ENCODE results near the gene DCBLD2. TPM values are rescaled to one million over a fixed set of nuclear protein-coding genes. Genes with fewer than 3 reads are reported as not detected.
A peak's percentile ranks its signal among the peaks of the same experiment; 100 is the strongest.

DCBLD2 gene
- total and polyA plus RNA-seq, 2 of the 4 experiments (the other 2 are of a cell fraction): 121 to 196 TPM

- no peak overlapping the region for H2BK15ac ChIP-seq (ENCODE audit: low read depth, low read length)
- H3K27ac ChIP-seq (ENCODE audit: insufficient read depth, low read length): peak overlapping the region; percentile 86
- H3K23ac ChIP-seq (ENCODE audit: low read depth, low read length): peak overlapping the region; percentile 57
- H4K8ac ChIP-seq (ENCODE audit: low read depth in 2 of 2, low read length in 2 of 2): peak overlapping the region in 1 of 2 experiments; percentile 36; a peak in 1 of 4 replicates
- H3K36me3 ChIP-seq (ENCODE audit: control insufficient read depth, insufficient read depth, low read length): no peaks in the 10 kb centered on the region
- 0 out of 2 replicates have a peak overlapping the region, but pooled peaks have one; percentile 51 for H3K56ac ChIP-seq (ENCODE audit: extremely low read depth, insufficient read depth, low read length)
- peaks cover 6 to 19% of the 10 kb centered on the region in 2 experiments for H3K79me1 ChIP-seq (ENCODE audit: low read depth in 1 of 2, low read length in 2 of 2)
- peak overlapping the region; percentile 61 for H3K14ac ChIP-seq (replicated peaks; ENCODE audit: low read depth, low read length)
- peaks cover 12% of the 10 kb centered on the region for H4K20me1 ChIP-seq (ENCODE audit: insufficient read depth, low read length)
- 0% methylated on average over 8 of the region's 26 CpGs; no CpG with 5 or more reads in 1 of the 2 experiments for WGBS, 2 experiments (ENCODE audit: extremely low coverage in 2 of 2, insufficient read length in 1 of 2)
- peak overlapping the region; percentile 76; the same call in 1 of the 2 replicates for H2AK5ac ChIP-seq (ENCODE audit: low read depth, low read length)
- no peak overlapping the region for H2BK20ac ChIP-seq (ENCODE audit: low read depth, low read length)
- peak overlapping the region; percentile 96 for H2AK9ac ChIP-seq (replicated peaks; ENCODE audit: low read depth, low read length, poor library complexity)
- no peak overlapping the region; the same call in 1 of the 2 replicates for H3K18ac ChIP-seq (ENCODE audit: low read depth, low read length)
- peak overlapping the region; percentile 83 for H2BK5ac ChIP-seq (ENCODE audit: low read depth, low read length, poor library complexity, severe bottlenecking)
- in situ Hi-C loops (cut with MboI; ENCODE audit: low sequenced_read_pairs): no loop called here
- H3K9ac ChIP-seq (ENCODE audit: low read depth, low read length): peak overlapping the region; percentile 75
- DNase-seq (peak; percentile 47), ATAC-seq (ENCODE audit: low read depth) (peak; percentile 58)
- POLR2A ChIA-PET (ENCODE audit: unreplicated experiment): no interaction called here
- H3K4me3 ChIP-seq (ENCODE audit: insufficient read depth, low read depth, low read length): peak overlapping the region; percentile 62
- no TSS peak for BruUV-seq (replicated peaks)
- H2BK120ac ChIP-seq (ENCODE audit: low read depth, low read length): peak overlapping the region; percentile 76
- H2AFZ ChIP-seq (replicated peaks; ENCODE audit: low read length, poor library complexity): peak overlapping the region; percentile 93
- H3K4me2 ChIP-seq (ENCODE audit: low read depth, low read length): peak overlapping the region; percentile 92
- TF ChIP-seq MAZ (IDR thresholded peaks at IDR 0.05; ENCODE audit: borderline replicate concordance, low read depth, low read length) (peak; percentile 50; the same call in 1 of the 2 replicates), CHD1 (IDR thresholded peaks at IDR 0.05; ENCODE audit: low read depth, low read length) (0 out of 2 replicates have a peak, but pooled peaks have one; percentile 40), MAFK (IDR thresholded peaks at IDR 0.05; ENCODE audit: low read depth, low read length) (no peak)
- H3K9me1 ChIP-seq (ENCODE audit: insufficient read depth, low read length): 0 out of 2 replicates have a peak, but pooled peaks cover under 1% of the 10 kb centered on the region
- peak overlapping the region; percentile 86 for H3K4ac ChIP-seq (ENCODE audit: low read depth, low read length)
- CTCF ChIA-PET: no interaction called here
- intact Hi-C loops (cut with micrococcal nuclease): loop anchor here (2.0 to 10.0 kb wide), 6 partner anchors 14 to 296 kb away; no protein-coding TSS in a partner anchor
- H4K91ac ChIP-seq (ENCODE audit: insufficient read depth, low read depth, low read length): peak overlapping the region; percentile 68; the same call in 1 of the 2 replicates
- peaks cover 2% of the 10 kb centered on the region; the same call in 1 of the 2 replicates for H3K4me1 ChIP-seq (ENCODE audit: control insufficient read depth, insufficient read depth, low read length)
- H3K9me3 ChIP-seq (ENCODE audit: control insufficient read depth, insufficient read depth, low read length): no peaks in the 10 kb centered on the region
- no peaks in the 10 kb centered on the region for H3K27me3 ChIP-seq (ENCODE audit: control insufficient read depth, insufficient read depth, low read length)
- H4K5ac ChIP-seq (ENCODE audit: low read depth, low read length): no peak overlapping the region
- dilution Hi-C loops (cut with HindIII; ENCODE audit: low sequenced_read_pairs, unreplicated experiment): no loop called here
Observed at GRCh38 chr3:98901119-98901391, 440 bp downstream of the DCBLD2 start.
